ENCODE data around the gene AMZ1.

AMZ1 gene

DNA sequence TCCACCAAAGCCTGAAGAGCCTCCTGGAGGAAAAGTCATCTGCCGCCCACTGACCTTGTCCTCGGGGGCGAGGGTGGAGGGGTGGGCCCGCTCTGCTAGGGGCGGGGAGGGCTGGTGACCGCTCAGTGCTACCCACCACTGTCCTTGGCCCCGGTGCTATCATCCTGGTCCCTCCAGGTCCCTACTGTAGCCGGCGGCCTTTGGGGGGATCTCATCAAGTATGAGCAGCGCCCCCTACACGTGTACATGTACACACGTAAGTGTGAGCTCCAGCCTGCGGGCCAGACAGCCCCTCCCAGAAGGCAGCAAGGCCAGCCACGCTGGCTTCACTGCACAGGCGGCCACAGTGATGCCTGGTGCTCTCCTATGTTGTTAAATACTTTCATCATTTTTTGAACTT, 36.7 kb upstream of the AMZ1 start:
- no peak for DNase-seq (ENCODE audit: low read depth in 2 of 2)

DNA sequence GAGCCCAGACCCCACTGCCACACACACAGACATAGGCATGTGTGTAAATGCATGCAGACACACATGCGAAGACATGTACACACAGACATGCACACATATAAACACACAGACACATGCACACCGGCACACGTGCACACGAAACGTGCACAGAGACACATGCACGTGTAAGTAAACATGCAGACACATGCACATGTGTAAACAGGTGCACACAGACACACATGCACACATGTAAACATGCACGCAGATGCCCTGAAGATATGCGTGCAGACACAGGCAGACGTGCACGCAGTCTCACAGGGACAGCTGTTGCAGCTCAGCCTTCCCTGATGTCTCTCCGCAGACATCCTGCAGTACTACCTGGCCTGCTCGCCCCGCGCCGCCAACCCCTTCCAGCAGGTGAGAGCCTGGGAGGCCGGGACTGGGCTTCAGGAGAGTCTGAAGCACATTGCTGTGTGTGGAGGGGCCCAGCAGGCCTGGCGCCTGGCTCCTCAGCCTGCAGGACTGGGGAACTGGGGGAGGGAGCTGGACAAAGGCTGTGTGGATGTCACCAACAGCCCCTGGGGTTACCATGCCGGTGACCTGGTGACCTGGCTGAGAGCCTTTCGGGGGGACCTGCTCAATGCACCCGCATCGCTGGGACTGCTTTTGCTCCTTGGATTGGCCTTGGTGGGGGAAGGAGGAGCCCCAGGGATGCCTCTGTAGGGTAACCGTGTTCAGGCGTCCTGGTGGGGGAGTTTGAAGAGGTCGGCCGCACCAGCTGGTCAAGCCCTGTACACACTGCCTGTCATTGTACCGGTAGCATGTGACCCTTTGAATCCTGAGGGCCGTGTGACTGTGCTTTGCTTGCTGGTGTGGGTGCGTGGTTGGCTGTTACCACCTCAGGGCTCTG, 35.9 kb upstream of the AMZ1 start:
- no peak for DNase-seq (ENCODE audit: low read depth in 2 of 2)

- DNase-seq (ENCODE audit: low read depth in 2 of 2): no peak
Measured at GRCh38 chr7:2652736-2653060, 35.3 kb upstream of the AMZ1 start.

- no peak for DNase-seq (ENCODE audit: low read depth in 2 of 2)
Measured at GRCh38 chr7:2654059-2654458, 33.9 kb upstream of the AMZ1 start.

GRCh38 chr7:2655870-2656614, 32.0 kb upstream of the AMZ1 start:
- no peak for DNase-seq (ENCODE audit: low read depth in 2 of 2)

- no peak for DNase-seq (ENCODE audit: low read depth in 2 of 2)
Measured at GRCh38 chr7:2657208-2657607, 30.8 kb upstream of the AMZ1 start.

DNA sequence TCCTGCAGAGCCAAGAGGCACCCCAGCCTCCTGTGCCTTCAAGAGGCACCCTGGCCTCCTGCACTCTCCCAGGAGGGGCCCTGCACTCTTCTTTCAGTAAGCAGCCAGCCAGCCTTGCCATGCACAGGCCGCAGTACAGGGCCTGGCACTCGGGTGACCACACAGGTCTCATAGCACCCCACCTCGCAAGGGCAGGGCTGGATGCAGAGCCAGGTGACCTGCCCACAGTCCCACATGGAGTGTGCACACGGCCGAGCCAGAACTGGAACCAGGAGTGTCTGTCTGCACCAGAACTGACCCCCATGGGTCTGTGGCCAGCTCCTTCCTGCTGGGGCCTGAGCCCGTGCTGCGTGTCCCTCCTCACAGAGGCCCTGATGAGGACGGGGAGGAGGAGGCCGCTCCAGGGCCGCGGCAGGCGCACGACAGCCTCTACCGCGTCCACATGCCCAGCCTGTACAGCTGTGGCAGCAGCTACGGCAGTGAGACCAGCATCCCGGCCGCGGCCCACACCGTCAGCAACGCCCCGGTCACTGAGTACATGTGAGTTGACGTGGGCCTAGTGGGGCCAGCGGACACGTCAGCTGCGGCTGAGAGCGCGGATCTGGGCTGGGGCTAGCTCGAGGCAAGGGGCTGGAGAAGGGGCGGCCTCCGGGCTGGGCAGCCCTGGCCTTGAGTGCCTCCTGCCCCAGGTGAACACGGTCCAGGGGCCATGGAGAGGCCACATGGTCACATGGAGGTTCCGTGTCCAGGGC, 29.9 kb upstream of the AMZ1 start:
- no peak for DNase-seq (ENCODE audit: low read depth in 2 of 2)

- no peak for DNase-seq (ENCODE audit: low read depth in 2 of 2)
Measured at GRCh38 chr7:2658941-2659340, 29.1 kb upstream of the AMZ1 start.

- no peak for DNase-seq (ENCODE audit: low read depth in 2 of 2)
Measured at GRCh38 chr7:2659556-2660358, 28.2 kb upstream of the AMZ1 start.

- DNase-seq (ENCODE audit: low read depth in 2 of 2): no peak
Measured at GRCh38 chr7:2660359-2661095, 27.5 kb upstream of the AMZ1 start.

GRCh38 chr7:2661096-2661449, 26.9 kb upstream of the AMZ1 start:
- no peak for DNase-seq (ENCODE audit: low read depth in 2 of 2)

- no peak for DNase-seq (ENCODE audit: low read depth in 2 of 2)
Measured at GRCh38 chr7:2661602-2662272, 26.3 kb upstream of the AMZ1 start.

DNA sequence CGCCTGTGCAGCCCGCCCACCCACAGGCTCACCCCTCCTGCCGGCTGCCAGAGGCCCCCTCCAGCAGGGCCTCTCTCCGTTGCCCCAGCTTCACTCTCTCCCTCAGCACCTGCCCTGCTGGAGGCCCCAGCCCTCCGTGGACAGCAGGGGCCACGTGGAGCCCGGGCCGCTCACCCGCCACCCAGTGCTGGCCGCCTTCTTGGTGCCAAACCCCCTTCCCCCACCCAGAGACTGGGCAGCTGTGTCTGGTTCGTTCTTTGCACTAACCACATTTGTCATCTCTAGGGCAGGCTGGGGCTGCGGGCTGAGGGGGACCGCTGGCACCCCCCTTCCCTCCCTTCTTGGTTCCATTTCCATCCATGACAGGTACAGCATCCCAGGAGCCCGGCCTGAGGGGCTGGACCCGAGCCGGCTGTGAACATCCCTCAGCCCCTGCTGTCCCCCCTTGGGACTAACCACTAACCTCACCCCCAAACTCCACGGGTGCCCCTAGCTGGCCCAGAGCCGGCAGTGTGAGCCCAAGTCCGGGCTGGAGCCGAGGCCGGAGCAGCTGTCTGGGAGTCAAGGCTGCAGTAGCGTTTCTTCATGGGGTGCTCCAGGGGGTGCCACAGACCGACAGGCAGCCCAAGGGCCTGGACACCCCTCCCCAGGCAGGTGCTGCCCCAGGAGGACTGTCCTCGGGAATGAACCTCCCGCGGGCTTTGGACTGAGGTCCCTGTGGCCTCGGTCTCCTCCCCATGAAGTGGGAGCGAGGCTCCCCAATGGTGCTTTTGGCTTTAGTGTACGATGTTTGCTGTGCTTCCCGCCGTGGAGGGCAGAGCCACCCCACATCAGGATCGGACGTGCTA, 25.5 kb upstream of the AMZ1 start:
- DNase-seq (ENCODE audit: low read depth in 2 of 2): no peak

GRCh38 chr7:2663121-2663886, 24.7 kb upstream of the AMZ1 start:
- no peak for DNase-seq (ENCODE audit: low read depth in 2 of 2)

GRCh38 chr7:2663960-2664359, 24.0 kb upstream of the AMZ1 start:
- DNase-seq (ENCODE audit: low read depth in 2 of 2): no peak

- DNase-seq (ENCODE audit: low read depth in 2 of 2): no peak
Measured at GRCh38 chr7:2665359-2665791, 22.6 kb upstream of the AMZ1 start.

DNA sequence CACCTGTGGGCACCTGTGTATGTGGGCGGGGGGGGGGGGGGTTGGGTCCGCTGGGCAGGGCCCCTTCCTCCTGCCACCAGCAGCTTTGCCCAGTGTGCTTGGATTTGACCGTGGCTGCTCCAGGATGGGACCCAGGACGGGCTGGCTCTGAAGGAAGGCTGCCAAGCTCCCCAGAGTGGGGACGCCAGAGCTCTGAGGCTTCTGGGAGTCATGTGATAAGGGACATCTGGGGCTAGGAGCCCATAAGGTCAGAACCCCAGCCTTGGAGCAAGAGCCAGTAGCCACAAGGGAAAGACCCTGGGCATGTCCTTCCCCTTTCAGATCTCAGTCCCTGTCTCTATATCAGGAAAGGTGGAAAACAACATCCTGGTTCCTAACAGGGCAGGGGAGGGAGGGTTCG, 21.8 kb upstream of the AMZ1 start:
- DNase-seq (ENCODE audit: low read depth in 2 of 2): no peak

- no peak for DNase-seq (ENCODE audit: low read depth in 2 of 2)
Measured at GRCh38 chr7:2666588-2667250, 21.3 kb upstream of the AMZ1 start.
